Sigmoid colon (tissue), 4 donors: ENCODE results near the gene DYSF.

Experiments used
- POLR2A ChIP-seq, 2 donors: fragments of 450-650 bp; IDR thresholded peaks; one replicate each; pipeline ENCODE4 v1.6.1; 2016; ENCODE audit warnings: antibody characterized with exemption in 2 of 2, mild to moderate bottlenecking in 2 of 2, moderate library complexity in 2 of 2
- POLR2AphosphoS5 ChIP-seq, 4 donors: sonication (generic); formaldehyde crosslinking; IDR thresholded peaks; one replicate each; pipeline ENCODE4 v1.6.1; 2017; ENCODE audit warnings: antibody characterized with exemption in 4 of 4
- TF ChIP-seq, protein P1 (sequence below), 4 experiments: fragments of 450-650 bp in 3 of 4; fragments of 200-600 bp in 1 of 4; IDR thresholded peaks; one replicate each; pipeline ENCODE4 v1.5.1; 2016 to 2019; ENCODE audit warnings: antibody characterized with exemption in 4 of 4, mild to moderate bottlenecking in 3 of 4, moderate library complexity in 2 of 4

DNA sequence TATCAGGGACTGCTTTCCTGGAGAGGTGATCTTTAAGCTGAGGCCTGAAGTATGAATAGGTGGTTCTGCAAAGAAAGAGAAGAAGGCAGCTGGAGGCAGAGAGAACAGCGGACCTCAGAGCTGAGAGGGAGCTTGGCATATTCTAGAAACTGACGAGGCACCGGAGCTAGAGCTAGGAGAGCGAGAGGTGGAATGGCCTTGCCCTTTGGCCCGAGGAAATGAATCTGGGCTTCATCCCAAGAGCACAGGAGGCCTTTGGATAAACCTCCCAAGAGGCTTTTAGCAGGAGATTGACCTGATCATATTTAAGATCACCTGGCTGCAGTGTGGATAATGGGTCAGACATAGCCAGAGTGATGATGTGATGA, 7.9 kb downstream of the DYSF start:
- TF ChIP-seq, protein P1, sequence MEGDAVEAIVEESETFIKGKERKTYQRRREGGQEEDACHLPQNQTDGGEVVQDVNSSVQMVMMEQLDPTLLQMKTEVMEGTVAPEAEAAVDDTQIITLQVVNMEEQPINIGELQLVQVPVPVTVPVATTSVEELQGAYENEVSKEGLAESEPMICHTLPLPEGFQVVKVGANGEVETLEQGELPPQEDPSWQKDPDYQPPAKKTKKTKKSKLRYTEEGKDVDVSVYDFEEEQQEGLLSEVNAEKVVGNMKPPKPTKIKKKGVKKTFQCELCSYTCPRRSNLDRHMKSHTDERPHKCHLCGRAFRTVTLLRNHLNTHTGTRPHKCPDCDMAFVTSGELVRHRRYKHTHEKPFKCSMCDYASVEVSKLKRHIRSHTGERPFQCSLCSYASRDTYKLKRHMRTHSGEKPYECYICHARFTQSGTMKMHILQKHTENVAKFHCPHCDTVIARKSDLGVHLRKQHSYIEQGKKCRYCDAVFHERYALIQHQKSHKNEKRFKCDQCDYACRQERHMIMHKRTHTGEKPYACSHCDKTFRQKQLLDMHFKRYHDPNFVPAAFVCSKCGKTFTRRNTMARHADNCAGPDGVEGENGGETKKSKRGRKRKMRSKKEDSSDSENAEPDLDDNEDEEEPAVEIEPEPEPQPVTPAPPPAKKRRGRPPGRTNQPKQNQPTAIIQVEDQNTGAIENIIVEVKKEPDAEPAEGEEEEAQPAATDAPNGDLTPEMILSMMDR (IDR thresholded peaks at IDR 0.05) = no peak
- TF ChIP-seq POLR2AphosphoS5 (IDR thresholded peaks at IDR 0.05) (no peak), POLR2A (IDR thresholded peaks at IDR 0.05) (no peak)
